Activated T-helper 9 cell treated with anti-CD3 and anti-CD28 coated beads, Interleukin-2, amount 50 U/mL, for 16 hours (primary cell): ENCODE data around the gene ADCK1.
A peak's percentile ranks its signal among the peaks of the same experiment; 100 is the strongest.
"Not testable (repeated sequence)": the region's sequence is repeated elsewhere in the genome, so short reads cannot be mapped to it uniquely, and the experiment has no call there.

Experiments used
- DNase-seq: peaks from one replicate; pipeline ENCODE4 v3.0.0-alpha.2; 2020; ENCODE audit warnings: low read depth

Gene ADCK1, protein sequence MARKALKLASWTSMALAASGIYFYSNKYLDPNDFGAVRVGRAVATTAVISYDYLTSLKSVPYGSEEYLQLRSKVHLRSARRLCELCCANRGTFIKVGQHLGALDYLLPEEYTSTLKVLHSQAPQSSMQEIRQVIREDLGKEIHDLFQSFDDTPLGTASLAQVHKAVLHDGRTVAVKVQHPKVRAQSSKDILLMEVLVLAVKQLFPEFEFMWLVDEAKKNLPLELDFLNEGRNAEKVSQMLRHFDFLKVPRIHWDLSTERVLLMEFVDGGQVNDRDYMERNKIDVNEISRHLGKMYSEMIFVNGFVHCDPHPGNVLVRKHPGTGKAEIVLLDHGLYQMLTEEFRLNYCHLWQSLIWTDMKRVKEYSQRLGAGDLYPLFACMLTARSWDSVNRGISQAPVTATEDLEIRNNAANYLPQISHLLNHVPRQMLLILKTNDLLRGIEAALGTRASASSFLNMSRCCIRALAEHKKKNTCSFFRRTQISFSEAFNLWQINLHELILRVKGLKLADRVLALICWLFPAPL

DNA sequence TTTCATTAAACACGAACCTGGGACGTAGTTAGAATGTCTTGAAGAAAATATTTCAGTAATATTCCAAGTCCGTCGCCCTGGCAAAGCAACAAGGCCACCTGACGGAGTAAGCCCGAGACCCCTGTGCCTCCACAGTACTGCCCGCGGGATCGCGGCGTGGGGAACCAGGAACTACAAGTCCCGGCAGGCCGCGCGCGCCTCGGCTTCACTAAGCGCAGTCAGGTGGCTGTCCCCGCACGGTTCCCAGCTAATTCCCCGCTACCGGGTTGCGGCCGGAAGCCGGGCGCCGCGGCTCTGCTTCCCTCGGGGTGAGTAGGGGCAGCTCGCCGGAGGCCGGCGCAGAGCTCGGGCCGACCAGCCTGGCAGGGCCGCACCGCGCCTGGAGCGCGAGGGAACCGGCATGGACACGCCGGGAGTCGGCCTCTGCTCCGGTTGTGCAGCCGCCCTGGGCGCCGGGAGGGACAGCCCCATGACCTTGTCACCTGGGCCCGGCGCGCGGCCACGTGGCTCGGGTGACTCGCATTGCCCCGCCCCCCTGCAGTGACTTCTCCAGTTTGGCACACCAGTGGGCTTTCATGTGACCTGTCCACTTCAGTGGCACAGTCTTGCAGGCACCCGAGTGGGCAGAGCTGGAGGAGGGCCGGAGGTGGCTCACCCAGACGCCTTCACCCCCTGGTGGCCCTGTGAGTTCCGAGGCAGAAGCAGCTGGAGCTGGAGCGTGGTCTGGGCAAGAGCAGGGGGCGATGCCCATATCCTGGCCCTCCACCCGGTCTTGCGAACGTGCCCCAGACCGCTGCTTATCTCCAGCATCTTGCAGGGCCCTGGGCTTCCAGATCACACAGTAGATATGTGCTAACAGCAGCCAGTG, at the start of gene ADCK1:
Gene ADCK1, plus strand, starts transcription at position 247 of the 868 bp plus-strand sequence. CDS start 18,870 bp downstream, outside the sequence.
- DNase-seq = peak; percentile 79

DNA sequence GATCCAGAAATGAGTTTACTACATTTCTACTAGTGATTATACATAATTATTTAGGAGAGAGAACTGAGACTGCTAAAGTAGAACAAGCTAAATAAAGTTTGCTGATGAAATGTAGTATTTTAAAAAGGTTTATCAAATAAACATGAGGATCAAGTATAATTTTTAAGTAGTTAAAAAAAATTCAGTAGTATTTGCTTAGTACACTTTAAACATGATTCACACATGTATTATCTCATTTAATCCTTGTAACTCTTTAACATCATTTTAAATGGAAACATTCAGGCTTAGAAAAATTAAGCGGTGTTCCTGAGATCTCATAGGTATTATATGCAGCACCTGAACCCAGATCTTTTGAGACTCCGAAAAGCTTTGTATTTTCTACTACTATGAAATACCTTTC, 47.6 kb upstream of the ADCK1 start:
- no peak for DNase-seq

DNA sequence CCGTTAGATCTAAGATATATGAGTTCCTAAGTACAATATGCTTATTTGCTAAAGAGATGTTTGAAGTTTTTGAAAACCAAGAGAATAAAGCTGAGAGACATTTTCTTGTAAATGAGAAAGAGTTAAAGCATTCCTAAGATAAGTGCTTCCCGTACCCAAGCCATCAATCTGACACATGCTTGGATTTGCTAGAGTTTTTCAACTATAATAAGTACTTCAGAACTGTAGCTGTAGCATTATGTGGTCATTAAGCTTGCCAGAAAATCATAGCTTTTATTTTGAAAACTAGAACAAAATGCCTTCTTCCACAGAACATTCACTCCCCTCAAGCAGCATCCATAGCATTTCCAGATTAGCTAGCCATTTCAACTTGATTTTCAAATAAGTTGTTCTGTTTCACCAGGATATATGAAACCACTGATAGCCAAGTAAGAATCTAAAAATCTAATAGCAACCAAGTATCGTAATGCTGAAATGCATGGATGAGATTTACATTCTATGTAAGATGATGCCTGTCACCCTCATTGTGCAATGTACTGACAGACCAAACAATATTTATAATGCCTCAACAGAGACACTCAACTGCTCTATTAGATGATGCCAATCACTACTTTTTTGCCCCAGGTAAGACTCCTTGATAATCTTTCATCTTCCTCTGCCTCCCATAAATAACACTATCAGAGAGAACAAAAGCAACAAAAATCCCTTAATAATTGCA, 47.0 kb upstream of the ADCK1 start:
- no peak for DNase-seq

DNA sequence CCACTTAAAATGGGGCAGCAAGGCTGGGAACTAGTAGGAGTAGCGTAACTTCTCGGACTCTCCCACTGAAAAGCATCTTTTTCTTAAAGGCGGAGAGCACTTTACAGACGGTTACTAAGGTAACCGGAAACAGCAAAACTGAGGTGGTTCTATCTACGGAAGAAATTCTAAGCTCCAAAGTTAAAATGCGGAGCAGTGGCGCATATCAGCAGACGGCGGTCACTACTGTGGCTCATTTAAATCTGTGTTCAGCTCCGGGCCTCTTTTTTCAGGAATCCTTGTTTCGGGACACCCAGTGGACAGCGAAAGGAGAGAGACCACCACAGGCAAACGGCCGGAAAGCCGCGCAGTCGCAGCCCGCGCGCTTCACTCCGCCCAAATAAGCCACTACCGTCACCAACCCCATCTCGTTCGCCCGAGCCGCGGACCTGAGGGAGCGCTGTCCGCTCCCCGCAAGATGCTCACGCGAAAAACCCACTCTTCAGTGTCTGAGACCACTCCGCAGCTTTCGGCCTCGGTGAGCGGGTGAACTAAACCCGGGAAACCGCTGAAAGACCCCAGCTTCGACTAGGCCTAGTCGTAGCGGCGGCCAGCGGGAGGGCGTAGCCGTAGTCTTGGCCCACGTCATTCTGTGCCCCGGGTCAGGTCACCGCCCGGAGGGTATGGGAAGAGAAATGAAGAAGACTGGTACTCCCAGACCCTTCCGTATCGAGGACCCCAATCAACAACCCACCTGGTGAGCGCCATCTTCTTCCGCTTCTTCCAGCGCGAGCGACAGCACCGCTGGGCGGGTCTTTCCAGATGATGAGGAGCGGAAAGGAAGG, 39.3 kb upstream of the ADCK1 start, which contains the start of gene SNW1:
Gene SNW1, minus strand, starts transcription at position 776 of the 824 bp plus-strand sequence. Its CDS starts 29 bp downstream, at position 747.
- peak; percentile 86 for DNase-seq

DNA sequence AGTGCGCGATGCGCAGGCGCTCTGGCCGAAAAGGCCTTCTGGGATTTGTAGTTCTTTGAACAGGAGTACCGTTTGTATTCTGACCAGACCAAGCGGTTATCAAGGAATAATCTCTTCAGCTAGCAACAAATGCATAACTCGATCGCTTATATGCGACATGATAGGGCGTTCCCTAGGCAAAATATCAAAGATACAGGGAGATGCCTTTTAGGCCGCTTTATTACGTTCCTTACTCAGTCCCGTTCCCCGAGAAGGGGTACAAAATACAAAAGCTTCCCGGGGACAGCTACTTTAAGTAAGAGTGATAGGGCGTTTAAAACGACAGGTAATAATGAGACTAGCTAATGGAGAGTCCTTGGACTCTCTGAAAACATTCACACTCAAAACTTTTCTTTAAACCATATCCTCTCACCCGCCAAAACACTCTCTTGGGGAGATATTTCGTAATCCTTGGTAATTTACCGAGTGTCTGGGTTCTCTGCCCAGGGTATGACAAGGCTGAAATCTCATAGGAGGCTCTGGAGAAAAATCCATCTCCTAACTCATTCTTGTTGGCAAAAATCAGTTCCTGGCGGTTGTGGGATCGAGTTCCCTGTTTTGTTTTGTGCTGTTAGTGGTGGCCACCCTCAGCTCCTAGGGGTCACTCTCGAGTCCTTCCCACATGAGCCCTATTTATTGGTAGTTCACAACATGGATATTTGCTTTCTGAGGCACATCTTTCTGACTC, 38.5 kb upstream of the ADCK1 start:
- DNase-seq = no peak

DNA sequence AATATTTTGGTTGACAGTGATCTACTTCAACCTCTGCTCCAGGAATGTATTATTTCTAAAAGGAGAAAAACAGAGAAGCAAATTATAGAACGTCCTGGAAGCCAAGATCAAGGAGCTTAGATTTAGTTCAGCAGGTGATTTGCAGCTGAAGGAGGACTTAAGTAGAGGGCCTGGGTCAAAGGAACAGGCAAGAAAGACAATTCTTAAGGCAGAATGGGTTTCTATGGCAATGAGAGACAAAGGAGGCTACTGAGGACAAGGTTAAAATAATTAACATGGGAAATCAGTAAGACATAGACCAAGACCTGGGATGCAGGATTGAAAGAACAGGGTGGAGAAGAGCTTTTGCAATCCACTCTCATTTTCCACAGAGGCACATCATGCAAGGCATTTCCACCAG, 36.6 kb upstream of the ADCK1 start:
- no peak for DNase-seq

DNA sequence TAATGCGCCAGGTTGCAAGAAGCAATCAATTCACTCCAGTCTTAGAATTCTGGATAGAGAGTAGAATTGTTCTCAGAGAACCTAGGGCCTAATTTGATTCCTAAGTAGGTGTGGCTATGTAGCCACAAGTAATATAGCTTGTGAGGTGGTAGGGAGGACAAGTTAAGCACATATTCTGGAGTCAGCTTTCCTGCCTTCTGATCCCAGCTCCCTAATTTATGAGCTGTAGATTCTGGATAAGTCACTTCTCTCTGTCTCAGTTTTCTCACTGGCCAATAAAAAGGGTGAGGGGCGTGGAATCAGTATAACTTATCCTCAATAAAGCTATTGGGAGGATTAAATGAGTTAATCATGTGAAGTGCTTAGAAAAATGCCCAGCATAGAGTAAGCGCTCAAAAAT, 35.9 kb upstream of the ADCK1 start:
- no peak for DNase-seq

DNA sequence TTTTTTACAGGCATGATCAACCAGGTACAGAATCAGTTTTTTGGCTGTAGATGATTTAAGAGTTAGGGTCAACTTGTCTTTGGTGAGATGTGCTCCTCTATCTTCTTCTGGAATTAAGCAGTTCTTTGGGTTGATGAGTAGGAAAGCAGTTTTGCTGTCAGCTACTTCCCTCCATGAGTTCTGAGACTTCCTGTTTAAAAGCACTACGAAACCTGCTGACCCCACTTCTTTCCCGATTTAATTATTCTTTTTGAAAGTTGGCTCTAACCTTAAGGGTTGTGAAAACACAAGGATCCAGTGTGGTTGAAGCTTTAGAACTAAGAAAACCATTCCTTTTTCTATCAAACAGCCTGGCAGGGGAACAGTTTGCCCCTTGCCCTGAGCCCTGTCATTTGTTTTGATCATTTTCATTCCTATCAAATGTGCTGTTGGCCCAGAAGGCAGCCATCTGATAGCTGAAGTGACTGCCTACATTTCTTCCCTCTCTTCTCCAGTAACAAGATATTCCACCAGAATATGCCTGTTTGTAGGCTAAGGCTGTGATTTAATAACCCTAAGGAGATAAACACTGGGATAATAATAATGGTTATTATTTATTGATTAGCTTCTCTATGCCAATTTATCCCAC, 31.4 kb upstream of the ADCK1 start:
- DNase-seq = not testable (repeated sequence)

DNA sequence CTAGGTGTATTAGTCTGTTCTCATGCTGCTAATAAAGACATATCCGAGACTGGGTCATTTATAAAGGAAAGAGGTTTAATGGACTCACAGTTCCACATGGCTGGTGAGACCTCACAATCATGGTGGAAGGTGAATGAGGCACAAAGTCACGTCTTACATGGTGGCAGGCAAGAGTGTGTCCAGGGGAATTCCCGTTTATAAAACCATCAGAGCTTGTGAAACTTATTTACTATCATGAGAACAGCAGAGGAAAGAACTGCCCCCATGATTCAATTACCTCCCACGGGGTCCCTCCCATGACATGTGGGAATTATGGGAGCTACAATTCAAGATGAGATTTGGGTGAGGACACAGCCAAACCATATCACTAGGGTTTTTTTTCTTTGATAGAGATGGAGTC, 25.9 kb upstream of the ADCK1 start:
- not testable (repeated sequence) for DNase-seq

DNA sequence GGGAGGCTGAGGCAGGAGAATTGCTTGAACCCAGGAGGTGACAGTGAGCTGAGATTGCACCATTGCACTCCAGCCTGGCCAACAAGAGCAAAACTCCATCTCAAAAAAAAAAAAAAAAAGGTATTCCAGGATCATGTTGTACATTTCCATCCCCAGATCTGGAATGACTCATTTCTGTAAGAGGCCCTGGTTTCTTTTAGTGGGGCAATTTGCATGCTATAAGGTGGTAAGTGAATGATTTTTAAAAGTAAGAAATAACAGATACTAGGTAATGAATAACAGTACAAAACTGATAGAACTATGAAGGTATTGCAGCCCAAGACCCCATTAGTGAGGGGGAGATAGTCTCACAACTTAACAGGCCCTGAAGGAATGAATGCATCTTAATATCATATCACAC, 17.7 kb upstream of the ADCK1 start:
- no peak for DNase-seq

DNA sequence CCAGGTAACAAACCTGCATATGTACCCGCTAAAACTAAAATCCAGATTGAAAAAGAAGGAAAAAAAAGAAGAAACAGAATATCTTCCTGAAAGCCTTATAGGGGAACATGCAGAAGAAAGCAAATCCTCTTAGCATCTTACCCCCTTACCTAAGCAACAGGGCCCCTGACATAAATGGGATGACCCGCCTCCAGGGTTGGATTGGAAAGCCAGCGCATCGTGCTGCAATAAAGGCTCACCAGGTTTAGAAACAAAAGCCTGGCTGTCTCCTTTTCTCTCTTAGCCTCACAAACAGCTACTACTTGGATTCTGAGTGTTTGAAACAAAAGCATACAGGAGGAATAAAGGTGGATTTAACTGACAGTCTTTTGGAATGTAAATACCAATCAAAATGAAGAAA, 13.8 kb upstream of the ADCK1 start:
- DNase-seq = no peak

DNA sequence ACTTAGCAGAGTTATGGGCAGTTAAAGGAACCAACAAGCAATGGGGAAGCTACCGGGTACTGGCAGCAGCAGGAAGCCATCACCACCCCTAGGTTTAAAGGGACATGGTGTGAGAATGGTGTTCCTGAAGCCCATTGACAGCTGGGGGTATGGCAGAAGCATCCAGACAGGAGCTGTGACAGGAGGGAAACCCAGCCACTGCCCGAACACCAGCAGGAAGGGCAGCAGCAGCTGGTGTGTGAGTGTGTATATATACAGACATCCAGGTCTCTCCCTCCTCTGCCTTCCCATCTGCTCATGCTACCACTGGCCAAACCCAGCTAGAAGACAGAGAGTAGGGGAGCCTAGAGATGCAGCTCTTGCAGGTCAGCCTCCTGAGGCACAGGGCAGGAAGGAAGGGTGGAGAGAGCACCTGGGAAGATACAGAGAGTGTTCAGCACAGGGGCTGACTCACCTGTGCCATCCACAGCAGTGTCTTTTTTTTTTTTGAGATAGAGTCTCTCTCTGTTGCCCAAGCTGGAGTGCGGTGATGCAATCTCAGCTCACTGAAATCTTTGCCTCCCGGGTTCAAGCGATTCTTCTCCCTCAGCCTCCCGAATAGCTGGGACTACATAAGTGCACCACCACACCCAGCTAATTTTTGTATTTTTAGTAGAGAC, 9.2 kb upstream of the ADCK1 start:
- no peak for DNase-seq

DNA sequence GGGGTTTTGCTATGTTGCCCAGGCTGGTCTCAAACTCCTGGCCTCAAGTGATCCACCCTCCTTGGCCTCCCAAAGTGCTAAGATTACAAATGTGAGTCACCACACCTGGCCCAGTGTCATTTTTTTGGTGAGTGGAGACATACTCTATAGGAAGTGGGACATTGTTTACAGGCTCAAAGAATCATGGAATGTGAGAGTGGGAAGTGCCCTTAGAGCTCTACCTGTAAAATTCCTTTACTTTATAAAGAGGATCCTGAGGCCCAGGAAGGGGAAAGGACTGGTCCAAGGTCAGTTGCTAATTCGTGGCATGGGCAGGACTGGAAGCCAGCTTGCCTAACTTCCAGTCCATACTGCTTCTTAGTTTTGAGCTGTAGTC, 8.7 kb upstream of the ADCK1 start:
- no peak for DNase-seq

DNA sequence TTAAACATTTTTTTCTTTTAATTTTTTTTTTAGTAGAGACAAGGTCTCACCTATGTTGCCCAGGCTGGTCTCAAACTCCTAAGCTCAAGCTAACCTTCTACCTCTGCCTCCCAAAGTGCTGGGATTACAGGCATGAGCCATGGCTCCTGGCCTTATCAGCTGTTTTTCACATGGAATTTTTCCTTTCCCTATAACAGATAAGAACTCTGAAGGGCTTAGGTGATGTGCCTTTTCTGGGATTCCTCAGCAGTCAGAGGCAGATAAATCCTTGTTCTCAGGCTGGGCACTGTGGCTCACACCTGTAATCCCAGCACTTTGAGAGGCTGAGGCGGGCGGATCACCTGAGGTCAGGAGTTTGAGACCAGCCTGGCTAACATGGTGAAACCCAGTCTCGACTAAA, 6.7 kb upstream of the ADCK1 start:
- DNase-seq = not testable (repeated sequence)

DNA sequence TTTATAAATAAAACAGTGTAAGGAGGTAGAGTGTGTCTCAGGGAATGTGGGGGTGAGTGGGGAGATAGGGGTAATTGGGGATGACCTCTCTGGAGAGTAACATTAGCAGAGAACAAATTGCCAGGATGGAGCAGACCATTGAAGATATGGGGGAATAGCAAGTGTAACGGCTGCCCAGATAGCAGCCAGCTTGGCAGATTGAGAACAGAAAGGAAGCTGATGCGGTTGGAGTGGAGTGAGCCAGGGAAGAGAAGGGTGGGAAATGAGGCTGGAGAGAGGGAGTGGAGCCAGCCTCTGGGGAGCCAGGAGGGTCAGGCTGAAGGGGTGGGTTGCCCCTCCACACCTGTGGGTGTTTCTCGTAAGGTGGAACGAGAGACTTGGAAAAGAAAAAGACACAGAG, 5.6 kb upstream of the ADCK1 start:
- no peak for DNase-seq

DNA sequence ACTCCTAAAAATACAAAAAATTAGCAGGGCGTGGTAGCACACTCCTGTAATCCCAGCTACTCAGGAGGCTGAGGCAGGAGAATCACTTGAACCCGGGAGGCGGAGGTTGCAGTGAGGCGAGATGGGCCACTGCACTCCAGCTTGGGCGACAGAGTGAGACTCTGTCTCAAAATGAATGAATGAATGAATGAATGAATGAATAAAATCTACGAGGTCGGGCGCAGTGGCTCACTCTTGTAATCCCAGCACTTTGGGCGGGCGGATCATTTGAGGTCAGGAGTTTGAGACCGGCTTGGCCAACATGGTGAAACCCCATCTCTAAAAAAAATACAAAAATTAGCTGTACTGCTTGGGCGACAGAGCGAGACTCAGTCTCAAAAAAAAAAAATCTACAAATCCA, 453 bp upstream of the ADCK1 start:
- DNase-seq = not testable (repeated sequence)

DNA sequence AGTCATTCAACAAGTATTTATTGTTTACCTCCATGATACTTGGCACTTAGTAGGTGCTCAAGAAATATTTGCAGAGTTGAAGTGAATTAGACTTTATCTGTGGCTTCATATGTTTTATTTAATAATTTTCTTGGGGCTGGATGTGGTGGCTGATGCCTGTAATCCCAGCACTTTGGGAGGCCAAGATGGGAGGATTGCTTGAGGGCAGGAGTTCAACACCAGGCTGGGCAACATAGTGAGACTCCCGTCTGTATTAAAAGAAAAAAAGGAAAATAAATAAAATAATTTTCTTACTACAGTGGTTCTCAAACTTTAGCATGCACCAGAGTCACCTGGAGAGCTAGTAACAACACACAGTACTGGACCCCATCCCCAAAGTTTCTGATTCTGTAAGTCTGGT, 905 bp downstream of the ADCK1 start:
- no peak for DNase-seq

DNA sequence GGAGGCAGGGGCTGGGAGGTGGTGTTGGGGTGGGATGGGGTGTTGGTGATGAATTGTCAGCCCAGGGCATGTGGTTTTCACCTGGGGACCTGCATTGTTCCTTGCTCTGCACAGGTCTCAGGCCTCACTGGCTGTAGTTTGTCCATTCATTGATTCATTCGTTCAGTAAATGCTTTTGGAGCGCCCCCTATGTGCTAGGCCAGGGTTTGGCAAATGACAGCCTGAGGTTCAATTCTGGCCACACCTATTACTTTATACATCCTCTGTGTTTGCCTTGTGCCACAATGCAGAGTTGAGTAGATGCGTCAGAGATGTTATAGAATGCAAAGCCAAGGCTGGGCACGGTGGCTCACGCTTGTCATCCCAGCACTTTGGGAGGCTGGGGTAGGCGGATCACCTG, 4.7 kb downstream of the ADCK1 start:
- DNase-seq = no peak

DNA sequence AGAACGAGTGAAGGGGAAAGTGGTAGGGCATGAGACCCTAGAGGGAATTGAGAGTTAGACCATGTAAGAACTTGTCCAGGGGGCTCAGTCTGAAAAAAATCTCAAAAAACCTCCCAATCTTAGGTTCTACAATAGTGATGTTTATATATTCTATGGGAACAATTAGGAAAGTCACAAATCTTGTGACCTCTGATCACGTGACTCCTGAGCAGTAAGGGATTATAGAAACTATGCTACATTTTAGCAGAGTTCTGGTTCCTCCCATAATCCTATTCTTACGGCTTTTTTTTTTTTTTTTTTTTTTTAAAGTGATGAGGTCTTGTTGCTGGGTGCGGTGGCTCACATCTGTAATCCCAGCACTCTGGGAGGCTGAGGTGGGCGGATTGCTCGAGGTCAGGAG, 5.8 kb downstream of the ADCK1 start:
- no peak for DNase-seq

DNA sequence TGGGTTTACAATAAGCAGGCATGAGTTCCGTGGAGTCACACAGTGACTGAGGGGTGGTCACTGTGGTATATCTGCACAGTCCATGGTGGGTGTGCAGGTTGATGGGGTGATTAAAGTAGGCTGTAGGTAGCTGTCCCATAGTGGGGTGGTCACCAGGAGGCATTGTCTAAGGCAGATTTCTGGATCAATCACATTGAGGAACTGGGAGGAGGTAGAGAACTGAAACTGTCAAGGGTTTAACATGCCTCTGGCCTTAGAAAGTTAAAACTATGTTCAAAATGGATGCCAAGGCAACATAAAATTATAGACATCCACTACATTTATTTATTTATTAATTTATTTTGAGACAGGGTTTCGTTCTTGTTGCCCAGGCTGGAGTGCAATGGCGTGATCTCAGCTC, 8.3 kb downstream of the ADCK1 start:
- no peak for DNase-seq
